H1 (cell line): ENCODE data around the gene OR10G3. TPM values are rescaled to one million over a fixed set of nuclear protein-coding genes. Genes with fewer than 3 reads are reported as not detected.

Source experiments
- CTCF ChIA-PET: fragments of 300-600 bp; sonication (Branson Sonifier 250); formaldehyde crosslinking; loops from one replicate; lab custom pipeline; 2021; ENCODE audit not compliant: partially characterized antibody; lab: Charles Lee
- POLR2A ChIA-PET: fragments of 300-600 bp; sonication (Branson Sonifier 250); formaldehyde crosslinking; loops from one replicate; lab custom pipeline; 2021; ENCODE audit warnings: inconsistent platforms; ENCODE audit not compliant: partially characterized antibody; lab: Charles Lee
- DNase-seq, 2 experiments: peaks; one replicate each; pipeline versions ENCODE4 v3.0.0 to v3.0.0-alpha.2; 2010 to 2022; ENCODE audit warnings: low spot score in 2 of 2, low read depth in 1 of 2, mixed read lengths in 1 of 2
- FAIRE-seq: peaks from 2 replicates; lab custom pipeline; 2011; peaks lifted over from hg19 to GRCh38; lab: Jason Lieb, UNC
- H2AFZ ChIP-seq: 2 replicates; pipeline ENCODE4 v1.8.1; 2012; ENCODE audit warnings: low read length, inconsistent platforms
- H2AK5ac ChIP-seq: 2 replicates; pipeline ENCODE4 v1.6.1; 2013; ENCODE audit warnings: low read depth, low read length
- H2BK120ac ChIP-seq: replicated peaks from 2 replicates; pipeline ENCODE3; 2013; ENCODE audit warnings: low read depth, low read length, inconsistent platforms
- H2BK12ac ChIP-seq: 2 replicates; pipeline ENCODE4 v1.6.1; 2013; ENCODE audit warnings: low read depth, low read length
- H2BK15ac ChIP-seq: 2 replicates; pipeline ENCODE4 v1.6.1; 2013; ENCODE audit warnings: low read length
- H2BK20ac ChIP-seq: 2 replicates; pipeline ENCODE4 v1.6.1; 2013; ENCODE audit warnings: low read length
- H2BK5ac ChIP-seq: 2 replicates; pipeline ENCODE4 v1.6.1; 2013; ENCODE audit warnings: low read depth, low read length
- H3K14ac ChIP-seq: 2 replicates; pipeline ENCODE4 v1.6.1; 2013; ENCODE audit warnings: inconsistent platforms; ENCODE audit not compliant: insufficient read length
- H3K18ac ChIP-seq: 2 replicates; pipeline ENCODE4 v1.6.1; 2013; ENCODE audit warnings: low read length; ENCODE audit errors: extremely low read depth
- H3K23ac ChIP-seq: 2 replicates; pipeline ENCODE4 v1.6.1; 2013; ENCODE audit warnings: inconsistent platforms; ENCODE audit not compliant: insufficient read length
- H3K23me2 ChIP-seq: 2 replicates; pipeline ENCODE4 v1.6.1; 2013; ENCODE audit warnings: low read depth, low read length
- H3K27ac ChIP-seq: 2 replicates; pipeline ENCODE4 v1.6.1; 2011; ENCODE audit warnings: low read depth, low read length, inconsistent platforms
- H3K27me3 ChIP-seq, 4 experiments: replicated peaks in 1 of 4; 1 replicate in 1 of 4; 2 replicates in 3 of 4; pipeline versions ENCODE4 v1.6.1 to v1.8.1; 2011 to 2013; ENCODE audit warnings: low read length in 3 of 4, mild to moderate bottlenecking in 3 of 4, inconsistent platforms in 2 of 4, mixed read lengths in 2 of 4, moderate library complexity in 1 of 4; ENCODE audit not compliant: control insufficient read depth in 3 of 4, insufficient read depth in 3 of 4; ENCODE audit errors: extremely low read depth in 1 of 4
- H3K36me3 ChIP-seq, 4 experiments: 2 replicates each; pipeline versions ENCODE4 v1.6.1 to v1.8.1; 2011 to 2013; ENCODE audit warnings: mild to moderate bottlenecking in 4 of 4, low read length in 3 of 4, moderate library complexity in 2 of 4, control low read depth in 1 of 4, inconsistent platforms in 1 of 4; ENCODE audit not compliant: insufficient read depth in 4 of 4, control insufficient read depth in 2 of 4
- H3K4ac ChIP-seq: replicated peaks from 2 replicates; pipeline ENCODE3; 2013; ENCODE audit warnings: low read length, low read depth, mixed read lengths, inconsistent platforms; ENCODE audit not compliant: insufficient read length
- H3K4me1 ChIP-seq, 4 experiments: replicated peaks in 1 of 4; 1 replicate in 1 of 4; 2 replicates in 3 of 4; pipeline versions ENCODE4 v1.6.1 to v1.8.1; 2011 to 2013; ENCODE audit warnings: low read length in 3 of 4, inconsistent platforms in 2 of 4, mixed read lengths in 1 of 4; ENCODE audit not compliant: insufficient read depth in 4 of 4, control insufficient read depth in 3 of 4
- H3K4me2 ChIP-seq, 2 experiments: 2 replicates each; pipeline versions ENCODE4 v1.6.1 to v1.8.1; 2011 to 2013; ENCODE audit warnings: low read depth in 2 of 2, low read length in 2 of 2, control low read depth in 1 of 2, inconsistent platforms in 1 of 2, mild to moderate bottlenecking in 1 of 2; ENCODE audit not compliant: insufficient read depth in 1 of 2
- H3K4me3 ChIP-seq, 4 experiments: fragments of 200-600, 300-600 bp in 1 of 4; sonication (generic), shearing (Covaris generic), sonication (Bioruptor Twin) in 1 of 4; 2 replicates each; pipeline versions ENCODE4 v1.5.1 to v1.8.1; 2011 to 2016; ENCODE audit warnings: low read length in 4 of 4, low read depth in 3 of 4, control low read depth in 2 of 4, inconsistent platforms in 2 of 4, mild to moderate bottlenecking in 2 of 4, mixed read lengths in 1 of 4, moderate library complexity in 1 of 4; ENCODE audit not compliant: insufficient read depth in 2 of 4; ENCODE audit errors: extremely low read depth in 1 of 4
- H3K56ac ChIP-seq: replicated peaks from 2 replicates; pipeline ENCODE3; 2013; ENCODE audit warnings: low read depth, mild to moderate bottlenecking, mixed read lengths, low read length, inconsistent platforms; ENCODE audit not compliant: insufficient read length
- H3K79me1 ChIP-seq: 2 replicates; pipeline ENCODE4 v1.6.1; 2013; ENCODE audit warnings: low read depth, low read length, control low read depth
- H3K79me2 ChIP-seq, 2 experiments: 2 replicates each; pipeline versions ENCODE4 v1.6.1 to v1.8.1; 2012 to 2013; ENCODE audit warnings: low read length in 2 of 2, mild to moderate bottlenecking in 2 of 2, inconsistent platforms in 1 of 2; ENCODE audit not compliant: insufficient read depth in 2 of 2, control insufficient read depth in 1 of 2
- H3K9ac ChIP-seq, 4 experiments: replicated peaks in 1 of 4; 1 replicate in 1 of 4; 2 replicates in 3 of 4; pipeline versions ENCODE4 v1.6.1 to v1.8.1; 2011 to 2013; ENCODE audit warnings: low read depth in 3 of 4, low read length in 3 of 4, control low read depth in 2 of 4, mild to moderate bottlenecking in 2 of 4, moderate library complexity in 2 of 4, inconsistent platforms in 1 of 4; ENCODE audit errors: extremely low read depth in 1 of 4
- H3K9me3 ChIP-seq, 2 experiments: 2 replicates each; pipeline versions ENCODE4 v1.6.1 to v1.8.1; 2012 to 2013; ENCODE audit warnings: mild to moderate bottlenecking in 2 of 2, moderate library complexity in 2 of 2, control low read depth in 1 of 2, inconsistent platforms in 1 of 2, low read depth in 1 of 2, low read length in 1 of 2, mixed read lengths in 1 of 2; ENCODE audit not compliant: insufficient read depth in 2 of 2
- H4K20me1 ChIP-seq, 2 experiments: replicated peaks in 1 of 2; 2 replicates each; pipeline versions ENCODE3 to v1.8.1; 2011 to 2013; ENCODE audit warnings: inconsistent platforms in 2 of 2, low read length in 2 of 2, mild to moderate bottlenecking in 1 of 2; ENCODE audit not compliant: insufficient read depth in 2 of 2, control insufficient read depth in 1 of 2
- H4K5ac ChIP-seq: 2 replicates; pipeline ENCODE4 v1.6.1; 2013; ENCODE audit warnings: low read length, low read depth, mixed read lengths, inconsistent platforms; ENCODE audit not compliant: insufficient read length
- H4K8ac ChIP-seq: 2 replicates; pipeline ENCODE4 v1.8.0; 2013; ENCODE audit warnings: mild to moderate bottlenecking, moderate library complexity, low read length, inconsistent platforms; ENCODE audit not compliant: insufficient read depth; ENCODE audit errors: extremely low read depth
- H4K91ac ChIP-seq: replicated peaks from 2 replicates; pipeline ENCODE3; 2013; ENCODE audit warnings: low read length, mixed read lengths, inconsistent platforms; ENCODE audit not compliant: insufficient read length
- WGBS, 2 experiments: shearing (Covaris generic) in 1 of 2; methylation state at CpG; one replicate each; pipeline versions ENCODE4 v1.1.6 to v1.1.7; 2013 to 2015; ENCODE audit warnings: low lambda C conversion rate in 2 of 2, mixed read lengths in 2 of 2, inconsistent platforms in 1 of 2, low coverage in 1 of 2, missing lambda C conversion rate in 1 of 2; ENCODE audit not compliant: insufficient replicate concordance in 2 of 2, insufficient coverage in 1 of 2, insufficient read length in 1 of 2; ENCODE audit errors: extremely low coverage in 1 of 2, missing lambda C conversion rate in 1 of 2; 5-methylcytosine and 5-hydroxymethylcytosine counted together
- polyA plus RNA-seq, 7 experiments: library from polyadenylated mRNA; depleted of rRNA in 3 of 7; stranded (reverse) in 5 of 7; unstranded in 2 of 7; fragments of >200 nt in 5 of 7; fragments of 200-250 nt in 2 of 7; gene quantifications; 1 replicate in 5 of 7; 2 replicates in 1 of 7; 4 replicates in 1 of 7; pipeline versions ENCODE4 v1.2.1 to v1.2.3, GENCODE V29; 2011 to 2013; ENCODE audit warnings: missing spikeins in 2 of 7, mixed read lengths in 2 of 7
- total RNA-seq: library from RNA; stranded (reverse); fragmentation: NEBNext Ultra II Directional; extraction: Animal tissue kit (Norgen Biotek cat#: 25700); gene quantifications from 2 replicates; pipeline ENCODE4 v1.2.1, GENCODE V29; 2021

OR10G3 gene
- total and polyA plus RNA-seq, 2 of the 8 experiments (the other 6 are each of a cell fraction or from before 2014, with no cell fraction given), result not detected

GRCh38 chr14:21528381-21529348 is 51.2 kb downstream of the OR10G3 start:
- no peak overlapping the region for H2AK5ac ChIP-seq
- H2BK20ac ChIP-seq, result peak overlapping the region; percentile 29; the same call in 1 of the 2 replicates
- H3K9me3 ChIP-seq, result no peaks in the 10 kb centered on the region
- no peak overlapping the region for H2BK15ac ChIP-seq
- no peak overlapping the region for H3K4ac ChIP-seq
- H3K79me2 ChIP-seq, result peaks cover 29 to 73% of the 10 kb centered on the region in 2 experiments
- H3K79me1 ChIP-seq, result peaks cover 14% of the 10 kb centered on the region
- H4K8ac ChIP-seq, result no peak overlapping the region
- H2AFZ ChIP-seq, result no peak overlapping the region
- 76% methylated on average over 4 of the region's 4 CpGs; no CpG with 5 or more reads in 1 of the 2 experiments for WGBS, 2 experiments
- H2BK120ac ChIP-seq, result peak overlapping the region; percentile 59
- H3K9ac ChIP-seq, result no peak overlapping the region; a peak in 1 of 7 replicates
- H4K5ac ChIP-seq, result peak overlapping the region; percentile 23
- DNase-seq, result no peak
- H3K27ac ChIP-seq, result peak overlapping the region; percentile 20; the same call in 1 of the 2 replicates
- no peaks in the 10 kb centered on the region for H3K27me3 ChIP-seq
- peaks cover 16 to 51% (median 33%) of the 10 kb centered on the region in 4 experiments for H3K4me1 ChIP-seq
- CTCF ChIA-PET, result interaction anchor here (0.9 to 7.6 kb wide), 7 partner anchors 9 to 30 kb away, joined by 3 to 59 read pairs (median 3); partner anchors contain the start of gene METTL3
- H2BK5ac ChIP-seq, result peak overlapping the region; percentile 42; the same call in 1 of the 2 replicates
- H2BK12ac ChIP-seq, result 0 out of 2 replicates have a peak overlapping the region, but pooled peaks have one; percentile 7
- H3K18ac ChIP-seq, result peak overlapping the region; percentile 67; the same call in 1 of the 2 replicates
- peaks cover 0 to 12% of the 10 kb centered on the region in 2 experiments for H4K20me1 ChIP-seq
- no peak overlapping the region for H3K14ac ChIP-seq
- H4K91ac ChIP-seq, result no peak overlapping the region
- H3K4me2 ChIP-seq, result peak overlapping the region; percentile 9 to 35; a peak in 3 of 4 replicates
- peak overlapping the region; percentile 43 for H3K56ac ChIP-seq
- peak; percentile 7 for FAIRE-seq
- POLR2A ChIA-PET, result interaction anchor here (0.7 to 32.5 kb wide), 7 partner anchors 5 to 861 kb away, joined by 5 to 769 read pairs (median 18); partner anchors contain the start of genes METTL3 and SALL2
- H3K23ac ChIP-seq, result no peak overlapping the region
- H3K36me3 ChIP-seq, result peaks cover 13 to 46% (median 16%) of the 10 kb centered on the region in 4 experiments
- H3K4me3 ChIP-seq, result peak overlapping the region in 3 of 4 experiments; percentile 2 to 82 (median 15); a peak in 2 of 8 replicates
- peaks cover 12% of the 10 kb centered on the region for H3K23me2 ChIP-seq
